Measurements from ENCODE around the gene TLN1.

Gene TLN1

DNA sequence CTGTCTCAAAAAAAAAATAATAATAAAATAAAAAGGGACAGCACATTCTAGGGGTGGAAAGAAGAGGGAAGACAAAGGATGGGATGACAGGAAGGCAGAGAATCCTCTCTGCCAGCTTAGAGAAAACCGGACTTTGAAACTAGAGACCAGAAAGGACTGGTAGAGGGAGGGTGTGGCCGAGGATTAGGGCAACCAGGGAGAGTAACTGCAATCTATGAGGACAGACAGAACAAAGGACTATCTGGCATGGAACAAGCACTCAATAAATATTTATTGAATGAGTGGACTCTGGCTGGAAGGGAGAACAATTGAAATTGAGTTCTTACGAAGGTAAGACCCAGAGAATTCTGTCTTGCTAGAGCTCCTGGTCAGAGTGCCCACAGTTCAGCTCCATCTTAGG, 14.6 kb upstream of the TLN1 start:
- TF ChIP-seq CTCF (IDR thresholded peaks at IDR 0.05; ENCODE audit: insufficient read depth, missing control alignments) = no peak
- no peak for FAIRE-seq
- no peak for DNase-seq (ENCODE audit: insufficient read length, low spot score)

GRCh38 chr9:35745569-35745968, 13.6 kb upstream of the TLN1 start:
- DNase-seq (ENCODE audit: insufficient read length, low spot score) = no peak
- no peak for TF ChIP-seq CTCF (IDR thresholded peaks at IDR 0.05; ENCODE audit: insufficient read depth, missing control alignments)
- no peak for FAIRE-seq

DNA sequence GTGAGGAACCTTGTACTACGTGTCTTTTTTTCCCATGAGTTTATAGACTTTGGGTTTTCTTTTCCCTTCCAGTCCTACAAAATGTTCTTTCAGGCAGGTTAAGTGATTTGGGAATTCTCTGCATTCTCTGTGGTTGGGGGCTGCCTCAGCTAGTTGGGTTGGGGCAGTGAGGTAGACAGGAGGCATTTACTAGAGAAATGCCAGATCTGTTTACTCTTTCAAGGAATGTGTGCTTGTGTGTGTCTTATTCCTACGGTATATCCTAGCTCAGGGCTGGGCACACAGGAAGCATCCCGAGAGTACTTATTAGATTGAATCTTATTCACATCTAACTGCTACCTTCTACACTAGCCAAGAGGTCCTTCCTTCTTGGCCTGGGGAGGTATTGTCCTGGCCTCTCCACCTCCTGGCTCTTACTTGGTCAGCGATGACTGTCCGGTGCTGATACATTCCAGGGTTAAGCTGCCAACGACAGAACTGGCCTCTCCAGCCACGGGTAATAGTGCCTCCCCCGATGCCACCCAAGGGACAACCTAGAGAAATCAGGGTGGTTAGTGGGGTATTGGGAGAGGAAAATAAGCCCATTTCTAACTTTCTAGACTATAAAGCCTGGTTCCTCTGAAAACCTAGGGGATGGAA, 12.0 kb upstream of the TLN1 start:
- DNase-seq (ENCODE audit: insufficient read length, low spot score) = no peak
- TF ChIP-seq CTCF (IDR thresholded peaks at IDR 0.05; ENCODE audit: insufficient read depth, missing control alignments) = no peak
- FAIRE-seq = no peak

DNA sequence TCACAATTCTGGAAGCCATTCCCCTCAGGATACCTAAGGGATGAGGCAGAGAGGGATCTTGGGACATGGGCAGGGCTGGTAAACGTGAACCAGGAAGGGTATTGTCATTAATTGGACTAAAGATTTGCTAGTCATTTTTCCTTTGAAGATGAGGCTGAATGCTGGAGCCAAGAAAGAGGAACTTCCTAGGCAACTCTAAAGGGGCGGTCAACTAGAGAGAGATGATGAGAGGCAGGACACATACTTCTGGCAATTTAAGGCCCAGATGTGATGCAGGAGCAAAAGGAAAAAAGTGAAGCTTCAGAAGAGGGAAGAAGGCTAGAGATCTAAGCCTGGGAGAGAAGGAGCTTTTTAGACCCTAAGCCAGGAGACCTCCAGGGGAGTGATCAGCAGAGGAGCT, 11.5 kb upstream of the TLN1 start:
- no peak for DNase-seq (ENCODE audit: insufficient read length, low spot score)
- no peak for FAIRE-seq
- TF ChIP-seq CTCF (IDR thresholded peaks at IDR 0.05; ENCODE audit: insufficient read depth, missing control alignments) = no peak

GRCh38 chr9:35741740-35742139, 9.7 kb upstream of the TLN1 start:
- no peak for DNase-seq (ENCODE audit: insufficient read length, low spot score)
- TF ChIP-seq CTCF (IDR thresholded peaks at IDR 0.05; ENCODE audit: insufficient read depth, missing control alignments) = no peak
- FAIRE-seq = no peak

- FAIRE-seq = no peak
- no peak for TF ChIP-seq CTCF (IDR thresholded peaks at IDR 0.05; ENCODE audit: insufficient read depth, missing control alignments)
- DNase-seq (ENCODE audit: insufficient read length, low spot score) = no peak
Measured at GRCh38 chr9:35740243-35740642, 8.2 kb upstream of the TLN1 start.

GRCh38 chr9:35738924-35739323, 6.9 kb upstream of the TLN1 start:
- FAIRE-seq (no peak), DNase-seq (ENCODE audit: insufficient read length, low spot score) (no peak)
- no peak for TF ChIP-seq CTCF (IDR thresholded peaks at IDR 0.05; ENCODE audit: insufficient read depth, missing control alignments)
